ENCODE measurements around the gene MRPS30. TPM values are rescaled to one million over a fixed set of nuclear protein-coding genes. Genes with fewer than 3 reads are reported as not detected.

The MRPS30 gene
- total RNA-seq, 6 experiments from 2014 or later: 23.5 to 71.2 (median 28.8) TPM

- Histone ChIP-seq H3K27me3 (no peaks in the 10 kb centered on the region), H3K4me1 (no peaks in the 10 kb centered on the region), H3K9me3 (no peaks in the 10 kb centered on the region), H3K36me3 (no peaks in the 10 kb centered on the region), H3K27ac (no peak overlapping the region), H3K4me3 (no peak overlapping the region)
- TF ChIP-seq POLR2A (IDR thresholded peaks at IDR 0.05): no peak
- no peak for TF ChIP-seq CTCF (IDR thresholded peaks at IDR 0.05)
- DNase-seq: no peak
- intact Hi-C loops (cut with DNase I): no loop called here
- no peak for ATAC-seq
- 76% methylated on average over 1 of the region's 1 CpG for WGBS (ENCODE audit: insufficient coverage, low coverage, low lambda C conversion rate, missing lambda C conversion rate)
These were observed 36.0 kb downstream of the MRPS30 start for GRCh38 chr5:44844744-44845143.

GRCh38 chr5:44845777-44846176 lies 37.0 kb downstream of the MRPS30 start:
- Histone ChIP-seq H3K27ac (no peak overlapping the region), H3K27me3 (no peaks in the 10 kb centered on the region), H3K36me3 (no peaks in the 10 kb centered on the region), H3K9me3 (no peaks in the 10 kb centered on the region), H3K4me1 (no peaks in the 10 kb centered on the region), H3K4me3 (no peak overlapping the region)
- TF ChIP-seq POLR2A (IDR thresholded peaks at IDR 0.05): no peak
- no peak for TF ChIP-seq CTCF (IDR thresholded peaks at IDR 0.05)
- DNase-seq (no peak), ATAC-seq (no peak)
- intact Hi-C loops (cut with DNase I): no loop called here
- 84% methylated on average over 4 of the region's 4 CpGs for whole genome bisulfite sequencing (ENCODE audit: insufficient coverage, low coverage, low lambda C conversion rate, missing lambda C conversion rate)

- Histone ChIP-seq H3K4me1 (no peaks in the 10 kb centered on the region), H3K9me3 (no peaks in the 10 kb centered on the region), H3K27me3 (no peaks in the 10 kb centered on the region), H3K27ac (no peak overlapping the region), H3K36me3 (no peaks in the 10 kb centered on the region), H3K4me3 (no peak overlapping the region)
- DNase-seq: no peak
- intact Hi-C loops (cut with DNase I): no loop called here
- ATAC-seq: no peak
- TF ChIP-seq CTCF (IDR thresholded peaks at IDR 0.05): no peak
- TF ChIP-seq POLR2A (IDR thresholded peaks at IDR 0.05): no peak
- WGBS (ENCODE audit: insufficient coverage, low coverage, low lambda C conversion rate, missing lambda C conversion rate): 83% methylated on average over 5 of the region's 5 CpGs
These were observed 38.6 kb downstream of the MRPS30 start for GRCh38 chr5:44847206-44847852.

GRCh38 chr5:44860267-44860666 lies 51.5 kb downstream of the MRPS30 start:
- no peaks in the 10 kb centered on the region for H3K4me1 ChIP-seq
- TF ChIP-seq POLR2A (IDR thresholded peaks at IDR 0.05): no peak
- no peak for TF ChIP-seq CTCF (IDR thresholded peaks at IDR 0.05)
- DNase-seq (no peak), ATAC-seq (no peak)
- no peaks in the 10 kb centered on the region for H3K36me3 ChIP-seq
- no peaks in the 10 kb centered on the region for H3K27me3 ChIP-seq
- no peaks in the 10 kb centered on the region for H3K9me3 ChIP-seq
- no peak overlapping the region for H3K4me3 ChIP-seq
- no peak overlapping the region for H3K27ac ChIP-seq
- intact Hi-C loops (cut with DNase I): no loop called here
- 83% methylated on average over 2 of the region's 3 CpGs for WGBS (ENCODE audit: insufficient coverage, low coverage, low lambda C conversion rate, missing lambda C conversion rate)

- Histone ChIP-seq H3K27me3 (no peaks in the 10 kb centered on the region), H3K27ac (no peak overlapping the region), H3K36me3 (no peaks in the 10 kb centered on the region), H3K9me3 (no peaks in the 10 kb centered on the region), H3K4me3 (no peak overlapping the region), H3K4me1 (no peaks in the 10 kb centered on the region)
- no peak for ATAC-seq
- DNase-seq: no peak
- WGBS (ENCODE audit: insufficient coverage, low coverage, low lambda C conversion rate, missing lambda C conversion rate): 35% methylated on average over 1 of the region's 1 CpG
- TF ChIP-seq POLR2A (IDR thresholded peaks at IDR 0.05) (no peak), CTCF (IDR thresholded peaks at IDR 0.05) (peak in 1 of 4 donors; percentile 16)
- intact Hi-C loops (cut with DNase I): no loop called here
These were observed 54.1 kb downstream of the MRPS30 start for GRCh38 chr5:44862808-44863207.
